Neural cell (in vitro differentiated cells): Measurements from ENCODE around the gene CACNB2. TPM values are rescaled to one million over a fixed set of nuclear protein-coding genes. Genes with fewer than 3 reads are reported as not detected.

Source experiments
- H2AFZ ChIP-seq: fragments of 200-600, 300-800 bp; sonication (generic), shearing (Covaris generic); 2 replicates; pipeline ENCODE4 v1.6.0; 2014; ENCODE audit warnings: low read depth, mild to moderate bottlenecking, antibody characterized with exemption, low read length, moderate library complexity
- H3F3A ChIP-seq: fragments of 200-600 bp; shearing (Covaris generic); 2 replicates; pipeline ENCODE4 v1.6.1; 2016; ENCODE audit warnings: mild to moderate bottlenecking, moderate library complexity, mixed read lengths, antibody characterized with exemption, low read length; ENCODE audit not compliant: insufficient read depth, poor library complexity, severe bottlenecking
- H3K27ac ChIP-seq: fragments of 200-600, 300-800 bp; sonication (generic), shearing (Covaris generic); 2 replicates; pipeline ENCODE4 v1.5.1; 2014; ENCODE audit warnings: mild to moderate bottlenecking, low read length, moderate library complexity
- H3K27me3 ChIP-seq: fragments of 300-800, 200-600 bp; sonication (generic), shearing (Covaris generic); 2 replicates; pipeline ENCODE4 v1.6.0; 2014; ENCODE audit warnings: mild to moderate bottlenecking, low read depth, low read length, moderate library complexity; ENCODE audit not compliant: insufficient read depth
- H3K36me3 ChIP-seq: fragments of 300-800, 200-600 bp; sonication (generic), shearing (Covaris generic); 2 replicates; pipeline ENCODE4 v1.5.1; 2014; ENCODE audit warnings: mild to moderate bottlenecking, antibody characterized with exemption, low read length, moderate library complexity; ENCODE audit not compliant: insufficient read depth
- H3K4me2 ChIP-seq: fragments of 300-800, 200-600 bp; sonication (generic), shearing (Covaris generic); 2 replicates; pipeline ENCODE4 v1.6.0; 2014; ENCODE audit warnings: mild to moderate bottlenecking, low read length
- H3K4me3 ChIP-seq: fragments of 300-800, 200-600 bp; sonication (generic), shearing (Covaris generic); 2 replicates; pipeline ENCODE4 v1.5.1; 2014; ENCODE audit warnings: mild to moderate bottlenecking, low read length, moderate library complexity
- H3K79me2 ChIP-seq: fragments of 200-600 bp; shearing (Covaris generic); replicated peaks from 2 replicates; pipeline ENCODE4 v1.6.0; 2014; ENCODE audit warnings: mild to moderate bottlenecking, low read length, moderate library complexity; ENCODE audit not compliant: insufficient read depth
- H3K9ac ChIP-seq: fragments of 300-800, 200-600 bp; sonication (generic), shearing (Covaris generic); 2 replicates; pipeline ENCODE4 v1.6.1; 2016; ENCODE audit warnings: mild to moderate bottlenecking, low read length, mixed read lengths
- H3K9me2 ChIP-seq: fragments of 200-600 bp; shearing (Covaris generic); 2 replicates; pipeline ENCODE4 v1.6.1; 2016; ENCODE audit warnings: mild to moderate bottlenecking, low read length, mixed read lengths; ENCODE audit not compliant: insufficient read depth
- H3K9me3 ChIP-seq: fragments of 200-600, 300-800 bp; sonication (generic), shearing (Covaris generic); 2 replicates; pipeline ENCODE4 v1.6.1; 2016; ENCODE audit warnings: mild to moderate bottlenecking, mixed run types, low read length, moderate library complexity, mixed read lengths
- H4K20me1 ChIP-seq: fragments of 200-600 bp; shearing (Covaris generic); 2 replicates; pipeline ENCODE4 v1.6.1; 2016; ENCODE audit warnings: mild to moderate bottlenecking, mixed run types; ENCODE audit not compliant: insufficient read depth
- EP300 ChIP-seq: fragments of 450-650 bp; conservative IDR thresholded peaks from 2 replicates; pipeline ENCODE4 v1.6.1; 2014; ENCODE audit warnings: antibody characterized with exemption, mild to moderate bottlenecking, moderate library complexity; ENCODE audit not compliant: poor library complexity, severe bottlenecking
- EZH2 ChIP-seq: fragments of 200-600, 300-800 bp; shearing (Covaris generic), sonication (generic); IDR thresholded peaks from 2 replicates; pipeline ENCODE4 v1.6.1; 2014; ENCODE audit warnings: antibody characterized with exemption, low read length, borderline replicate concordance, mild to moderate bottlenecking; ENCODE audit not compliant: insufficient read depth, poor library complexity, severe bottlenecking
- MXI1 ChIP-seq: fragments of 450-650 bp; conservative IDR thresholded peaks from 2 replicates; pipeline ENCODE4 v1.6.1; 2014; ENCODE audit warnings: antibody characterized with exemption, mild to moderate bottlenecking; ENCODE audit not compliant: poor library complexity, severe bottlenecking
- POLR2AphosphoS5 ChIP-seq: IDR thresholded peaks from 2 replicates; pipeline ENCODE4 v1.6.1; 2012
- RAD21 ChIP-seq: fragments of 450-650 bp; conservative IDR thresholded peaks from 2 replicates; pipeline ENCODE4 v1.6.1; 2014; ENCODE audit warnings: antibody characterized with exemption, mild to moderate bottlenecking, moderate library complexity
- SMC3 ChIP-seq: fragments of 450-650 bp; conservative IDR thresholded peaks from 2 replicates; pipeline ENCODE4 v1.6.1; 2014; ENCODE audit warnings: antibody characterized with exemption, mild to moderate bottlenecking, moderate library complexity; ENCODE audit not compliant: poor library complexity
- TAF1 ChIP-seq: IDR thresholded peaks from 2 replicates; pipeline ENCODE4 v1.6.1; 2012; ENCODE audit warnings: low read depth
- polyA plus RNA-seq: library from polyadenylated mRNA; depleted of rRNA; stranded (reverse); fragments of >200 nt; gene quantifications from 2 replicates; pipeline ENCODE4 v1.2.3, GENCODE V29; 2014
- TF ChIP-seq, protein P1 (sequence below): fragments of 450-650 bp; IDR thresholded peaks from 2 replicates; pipeline ENCODE4 v1.5.1; 2014; ENCODE audit warnings: antibody characterized with exemption, mild to moderate bottlenecking, moderate library complexity; ENCODE audit not compliant: poor library complexity, severe bottlenecking
- TF ChIP-seq, protein P2 (sequence below): IDR thresholded peaks from 2 replicates; pipeline ENCODE4 v1.6.1; 2012; ENCODE audit warnings: borderline replicate concordance

CACNB2 gene
- polyA plus RNA-seq, 1 donor from 2014 or later, result 14.3 TPM

DNA sequence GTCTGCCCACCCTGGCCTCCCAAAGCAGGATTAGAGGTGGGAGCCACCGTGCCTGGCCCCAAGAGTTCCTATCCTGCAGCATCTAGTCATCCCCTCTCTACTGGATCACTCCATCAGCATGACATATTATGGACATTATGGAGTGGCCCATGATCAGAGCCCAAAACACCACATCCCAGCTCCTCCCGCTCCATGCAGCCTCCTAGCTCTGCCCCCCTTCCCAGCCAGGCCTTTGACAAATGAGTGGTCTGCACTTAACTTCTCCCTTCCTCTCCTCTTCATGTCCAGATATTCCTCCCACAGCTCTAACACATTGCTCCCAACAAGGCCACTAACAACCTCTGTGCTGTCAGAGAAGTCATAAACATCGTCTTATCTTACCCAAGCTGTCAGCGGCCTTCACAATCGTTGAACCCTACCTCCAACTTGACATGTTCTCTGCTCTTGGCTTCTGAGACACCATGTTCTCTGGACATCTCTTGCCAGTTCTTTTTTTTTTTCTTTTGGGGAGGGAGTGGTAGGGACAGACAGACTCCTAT lies 323.5 kb downstream of the CACNB2 start:
- H3K36me3 ChIP-seq, result no peaks in the 10 kb centered on the region
- H2AFZ ChIP-seq, result no peak overlapping the region
- TF ChIP-seq, protein P1, sequence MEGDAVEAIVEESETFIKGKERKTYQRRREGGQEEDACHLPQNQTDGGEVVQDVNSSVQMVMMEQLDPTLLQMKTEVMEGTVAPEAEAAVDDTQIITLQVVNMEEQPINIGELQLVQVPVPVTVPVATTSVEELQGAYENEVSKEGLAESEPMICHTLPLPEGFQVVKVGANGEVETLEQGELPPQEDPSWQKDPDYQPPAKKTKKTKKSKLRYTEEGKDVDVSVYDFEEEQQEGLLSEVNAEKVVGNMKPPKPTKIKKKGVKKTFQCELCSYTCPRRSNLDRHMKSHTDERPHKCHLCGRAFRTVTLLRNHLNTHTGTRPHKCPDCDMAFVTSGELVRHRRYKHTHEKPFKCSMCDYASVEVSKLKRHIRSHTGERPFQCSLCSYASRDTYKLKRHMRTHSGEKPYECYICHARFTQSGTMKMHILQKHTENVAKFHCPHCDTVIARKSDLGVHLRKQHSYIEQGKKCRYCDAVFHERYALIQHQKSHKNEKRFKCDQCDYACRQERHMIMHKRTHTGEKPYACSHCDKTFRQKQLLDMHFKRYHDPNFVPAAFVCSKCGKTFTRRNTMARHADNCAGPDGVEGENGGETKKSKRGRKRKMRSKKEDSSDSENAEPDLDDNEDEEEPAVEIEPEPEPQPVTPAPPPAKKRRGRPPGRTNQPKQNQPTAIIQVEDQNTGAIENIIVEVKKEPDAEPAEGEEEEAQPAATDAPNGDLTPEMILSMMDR, result no peak
- TF ChIP-seq, protein P2, sequence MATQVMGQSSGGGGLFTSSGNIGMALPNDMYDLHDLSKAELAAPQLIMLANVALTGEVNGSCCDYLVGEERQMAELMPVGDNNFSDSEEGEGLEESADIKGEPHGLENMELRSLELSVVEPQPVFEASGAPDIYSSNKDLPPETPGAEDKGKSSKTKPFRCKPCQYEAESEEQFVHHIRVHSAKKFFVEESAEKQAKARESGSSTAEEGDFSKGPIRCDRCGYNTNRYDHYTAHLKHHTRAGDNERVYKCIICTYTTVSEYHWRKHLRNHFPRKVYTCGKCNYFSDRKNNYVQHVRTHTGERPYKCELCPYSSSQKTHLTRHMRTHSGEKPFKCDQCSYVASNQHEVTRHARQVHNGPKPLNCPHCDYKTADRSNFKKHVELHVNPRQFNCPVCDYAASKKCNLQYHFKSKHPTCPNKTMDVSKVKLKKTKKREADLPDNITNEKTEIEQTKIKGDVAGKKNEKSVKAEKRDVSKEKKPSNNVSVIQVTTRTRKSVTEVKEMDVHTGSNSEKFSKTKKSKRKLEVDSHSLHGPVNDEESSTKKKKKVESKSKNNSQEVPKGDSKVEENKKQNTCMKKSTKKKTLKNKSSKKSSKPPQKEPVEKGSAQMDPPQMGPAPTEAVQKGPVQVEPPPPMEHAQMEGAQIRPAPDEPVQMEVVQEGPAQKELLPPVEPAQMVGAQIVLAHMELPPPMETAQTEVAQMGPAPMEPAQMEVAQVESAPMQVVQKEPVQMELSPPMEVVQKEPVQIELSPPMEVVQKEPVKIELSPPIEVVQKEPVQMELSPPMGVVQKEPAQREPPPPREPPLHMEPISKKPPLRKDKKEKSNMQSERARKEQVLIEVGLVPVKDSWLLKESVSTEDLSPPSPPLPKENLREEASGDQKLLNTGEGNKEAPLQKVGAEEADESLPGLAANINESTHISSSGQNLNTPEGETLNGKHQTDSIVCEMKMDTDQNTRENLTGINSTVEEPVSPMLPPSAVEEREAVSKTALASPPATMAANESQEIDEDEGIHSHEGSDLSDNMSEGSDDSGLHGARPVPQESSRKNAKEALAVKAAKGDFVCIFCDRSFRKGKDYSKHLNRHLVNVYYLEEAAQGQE, result no peak
- TF ChIP-seq SMC3 (no peak), POLR2AphosphoS5 (no peak), MXI1 (no peak), EP300 (no peak), EZH2 (no peak), TAF1 (no peak), RAD21 (no peak)
- no peaks in the 10 kb centered on the region for H3K9me2 ChIP-seq
- no peaks in the 10 kb centered on the region for H3K27me3 ChIP-seq
- no peaks in the 10 kb centered on the region for H3K79me2 ChIP-seq
- no peak overlapping the region for H3K4me3 ChIP-seq
- no peak overlapping the region for H3K27ac ChIP-seq
- H4K20me1 ChIP-seq, result no peaks in the 10 kb centered on the region
- no peaks in the 10 kb centered on the region for H3F3A ChIP-seq
- H3K4me2 ChIP-seq, result no peak overlapping the region
- H3K9me3 ChIP-seq, result no peaks in the 10 kb centered on the region
- no peak overlapping the region for H3K9ac ChIP-seq

DNA sequence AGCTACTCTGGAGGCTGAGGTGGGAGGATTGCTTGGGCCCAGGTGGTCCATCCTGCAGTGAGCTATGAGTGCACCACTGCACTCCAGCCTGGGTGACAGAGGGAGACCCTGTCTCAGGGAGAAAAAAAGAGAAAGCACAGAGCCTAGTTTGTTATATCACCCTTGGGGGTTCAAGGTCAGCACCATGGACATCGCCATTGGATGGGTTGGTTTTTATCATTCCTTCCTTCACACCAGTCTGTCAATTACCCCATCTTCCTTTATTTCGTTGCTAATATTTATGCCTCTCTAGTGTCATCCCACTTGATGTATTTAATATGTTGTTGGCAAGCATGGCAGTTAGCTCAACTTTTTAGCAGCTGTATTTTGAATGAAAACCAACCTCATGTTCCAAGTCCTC lies 328.9 kb downstream of the CACNB2 start:
- Histone ChIP-seq H3F3A (peaks cover 3% of the 10 kb centered on the region), H3K9me2 (no peaks in the 10 kb centered on the region), H3K9ac (no peak overlapping the region), H3K27me3 (no peaks in the 10 kb centered on the region), H3K4me2 (no peak overlapping the region), H3K4me3 (no peak overlapping the region), H3K36me3 (no peaks in the 10 kb centered on the region), H3K79me2 (no peaks in the 10 kb centered on the region), H3K9me3 (no peaks in the 10 kb centered on the region), H4K20me1 (no peaks in the 10 kb centered on the region), H3K27ac (no peak overlapping the region), H2AFZ (no peak overlapping the region)
- no peak for TF ChIP-seq POLR2AphosphoS5
- TF ChIP-seq SMC3, result no peak
- TF ChIP-seq, protein P1, result no peak
- TF ChIP-seq, protein P2, result no peak
- TF ChIP-seq EZH2, result no peak
- no peak for TF ChIP-seq MXI1
- no peak for TF ChIP-seq EP300
- no peak for TF ChIP-seq RAD21
- TF ChIP-seq TAF1, result no peak
